OCI-LY1 (cell line): ENCODE measurements around the gene GRB2.

Source experiments
- H2AFZ ChIP-seq: fragments of 200-600 bp; sonication (generic), shearing (Covaris generic); 2 replicates; pipeline ENCODE4 v1.6.0; 2014; ENCODE audit warnings: antibody characterized with exemption, mild to moderate bottlenecking, low read length
- H3F3A ChIP-seq: fragments of 200-600 bp; sonication (generic), shearing (Covaris generic); 2 replicates; pipeline ENCODE4 v1.6.0; 2014; ENCODE audit warnings: mild to moderate bottlenecking, antibody characterized with exemption, low read length, moderate library complexity; ENCODE audit not compliant: insufficient read depth
- H3K27ac ChIP-seq: fragments of 200-600 bp; sonication (generic); 2 replicates; pipeline ENCODE4 v1.5.1; 2014; ENCODE audit warnings: low read length, mixed run types, mild to moderate bottlenecking, low read depth; ENCODE audit not compliant: poor library complexity, severe bottlenecking
- H3K27me3 ChIP-seq: fragments of 200-600 bp; sonication (generic); 2 replicates; pipeline ENCODE4 v1.6.0; 2014; ENCODE audit warnings: antibody characterized with exemption, mild to moderate bottlenecking, low read length, moderate library complexity; ENCODE audit not compliant: insufficient read depth
- H3K36me3 ChIP-seq: fragments of 200-600 bp; sonication (generic); 2 replicates; pipeline ENCODE4 v1.6.1; 2014; ENCODE audit warnings: mild to moderate bottlenecking, antibody characterized with exemption, low read length, moderate library complexity, mixed read lengths; ENCODE audit not compliant: insufficient read depth
- H3K4me1 ChIP-seq: fragments of 200-600 bp; sonication (generic); 2 replicates; pipeline ENCODE4 v1.5.1; 2014; ENCODE audit warnings: mild to moderate bottlenecking, low read length, moderate library complexity; ENCODE audit not compliant: insufficient read depth, severe bottlenecking
- H3K4me2 ChIP-seq: fragments of 200-600 bp; sonication (generic), shearing (Covaris generic); 2 replicates; pipeline ENCODE4 v1.6.1; 2014; ENCODE audit warnings: low read length
- H3K4me3 ChIP-seq: fragments of 200-600 bp; sonication (generic); 2 replicates; pipeline ENCODE4 v1.5.1; 2014; ENCODE audit warnings: low read length, low read depth, mild to moderate bottlenecking, mixed read lengths; ENCODE audit not compliant: poor library complexity, severe bottlenecking
- H3K79me2 ChIP-seq: fragments of 200-600 bp; shearing (Covaris generic); 2 replicates; pipeline ENCODE4 v1.6.1; 2016; ENCODE audit warnings: mixed run types, low read length, mixed read lengths; ENCODE audit not compliant: insufficient read depth
- H3K9ac ChIP-seq: fragments of 200-600 bp; sonication (generic), shearing (Covaris generic); 2 replicates; pipeline ENCODE4 v1.6.1; 2014; ENCODE audit warnings: mild to moderate bottlenecking, low read length, mixed read lengths
- H3K9me2 ChIP-seq: fragments of 200-600 bp; sonication (generic), shearing (Covaris generic); 2 replicates; pipeline ENCODE4 v1.6.1; 2014; ENCODE audit warnings: low read depth, mild to moderate bottlenecking, low read length, mixed read lengths
- H3K9me3 ChIP-seq: fragments of 200-600 bp; shearing (Covaris generic); 2 replicates; pipeline ENCODE4 v1.6.1; 2014; ENCODE audit warnings: low read length, mixed read lengths
- H4K20me1 ChIP-seq: fragments of 200-600 bp; sonication (generic), shearing (Covaris generic); 2 replicates; pipeline ENCODE4 v1.6.0; 2016; ENCODE audit warnings: mild to moderate bottlenecking, low read length; ENCODE audit not compliant: insufficient read depth
- EZH2 ChIP-seq: fragments of 200-600 bp; sonication (generic), shearing (Covaris generic); IDR thresholded peaks from 2 replicates; pipeline ENCODE4 v1.8.0; 2017; ENCODE audit warnings: borderline replicate concordance, mixed run types, mild to moderate bottlenecking, antibody characterized with exemption, low read length, moderate library complexity, mixed read lengths
- TF ChIP-seq, protein P1 (sequence below): fragments of 200-600 bp; sonication (generic), shearing (Covaris generic); IDR thresholded peaks from 2 replicates; pipeline ENCODE4 v1.5.1; 2017; ENCODE audit warnings: mild to moderate bottlenecking, antibody characterized with exemption, low read length, moderate library complexity, mixed read lengths

The GRB2 gene

DNA sequence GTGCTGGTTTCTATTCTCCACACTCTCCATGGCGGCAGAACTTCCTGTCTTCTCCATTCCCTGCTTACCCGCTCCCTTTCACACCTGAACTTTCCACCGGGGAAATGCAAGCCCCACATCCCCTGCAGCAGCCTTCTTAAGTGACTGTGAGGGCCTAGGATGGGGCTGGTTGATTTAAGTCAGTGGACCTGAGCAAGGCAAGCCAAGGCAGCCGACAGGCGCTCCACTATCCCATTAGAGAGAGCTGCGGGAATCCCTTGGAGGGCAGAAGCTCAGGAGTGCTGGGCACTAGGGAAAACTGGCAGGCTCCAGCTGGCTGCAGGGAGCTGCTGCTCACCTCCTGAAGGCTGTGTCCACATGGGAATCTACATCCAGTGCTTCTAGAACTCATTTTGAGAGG is 80.1 kb downstream of the GRB2 start:
- H3K4me3 ChIP-seq = no peak overlapping the region
- no peak overlapping the region for H3K4me2 ChIP-seq
- no peaks in the 10 kb centered on the region for H3K9me3 ChIP-seq
- peaks cover 22% of the 10 kb centered on the region for H3K4me1 ChIP-seq
- H3K9me2 ChIP-seq = no peaks in the 10 kb centered on the region
- H3K27ac ChIP-seq = peak overlapping the region; percentile 51
- no peaks in the 10 kb centered on the region for H3K27me3 ChIP-seq
- H3K79me2 ChIP-seq = peaks cover 5% of the 10 kb centered on the region; the same call in 1 of the 2 replicates
- no peak overlapping the region for H2AFZ ChIP-seq
- H3F3A ChIP-seq = 0 out of 2 replicates have a peak, but pooled peaks cover 4% of the 10 kb centered on the region
- H3K9ac ChIP-seq = no peak overlapping the region
- H4K20me1 ChIP-seq = no peaks in the 10 kb centered on the region
- TF ChIP-seq, protein P1, sequence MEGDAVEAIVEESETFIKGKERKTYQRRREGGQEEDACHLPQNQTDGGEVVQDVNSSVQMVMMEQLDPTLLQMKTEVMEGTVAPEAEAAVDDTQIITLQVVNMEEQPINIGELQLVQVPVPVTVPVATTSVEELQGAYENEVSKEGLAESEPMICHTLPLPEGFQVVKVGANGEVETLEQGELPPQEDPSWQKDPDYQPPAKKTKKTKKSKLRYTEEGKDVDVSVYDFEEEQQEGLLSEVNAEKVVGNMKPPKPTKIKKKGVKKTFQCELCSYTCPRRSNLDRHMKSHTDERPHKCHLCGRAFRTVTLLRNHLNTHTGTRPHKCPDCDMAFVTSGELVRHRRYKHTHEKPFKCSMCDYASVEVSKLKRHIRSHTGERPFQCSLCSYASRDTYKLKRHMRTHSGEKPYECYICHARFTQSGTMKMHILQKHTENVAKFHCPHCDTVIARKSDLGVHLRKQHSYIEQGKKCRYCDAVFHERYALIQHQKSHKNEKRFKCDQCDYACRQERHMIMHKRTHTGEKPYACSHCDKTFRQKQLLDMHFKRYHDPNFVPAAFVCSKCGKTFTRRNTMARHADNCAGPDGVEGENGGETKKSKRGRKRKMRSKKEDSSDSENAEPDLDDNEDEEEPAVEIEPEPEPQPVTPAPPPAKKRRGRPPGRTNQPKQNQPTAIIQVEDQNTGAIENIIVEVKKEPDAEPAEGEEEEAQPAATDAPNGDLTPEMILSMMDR = no peak
- TF ChIP-seq EZH2 = no peak
- peaks cover 61% of the 10 kb centered on the region for H3K36me3 ChIP-seq

DNA sequence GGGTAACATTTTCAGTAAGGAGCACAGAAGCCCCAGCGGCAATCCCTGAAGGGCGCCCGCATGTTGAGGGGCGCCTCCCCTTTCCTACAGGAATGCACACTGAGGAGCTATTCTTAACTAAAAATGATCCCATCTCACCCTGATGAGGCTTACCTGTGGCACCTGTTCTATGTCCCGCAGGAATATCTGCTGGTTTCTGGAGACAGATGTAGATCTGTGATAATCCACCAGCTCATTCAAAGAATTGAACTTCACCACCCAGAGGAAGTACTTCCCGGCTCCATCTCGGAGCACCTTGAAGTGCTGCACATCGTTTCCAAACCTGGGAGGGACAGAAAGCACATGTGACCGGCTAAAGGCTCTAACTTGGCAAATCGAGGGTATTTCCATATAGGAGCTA is 84.0 kb downstream of the GRB2 start:
- Histone ChIP-seq H3K4me1 (peaks cover 38% of the 10 kb centered on the region), H3K27me3 (no peaks in the 10 kb centered on the region), H3K9me3 (no peaks in the 10 kb centered on the region), H3K79me2 (no peaks in the 10 kb centered on the region), H3K27ac (peak overlapping the region; percentile 85), H3K36me3 (peaks cover 84% of the 10 kb centered on the region), H3K4me2 (no peak overlapping the region), H3K9ac (no peak overlapping the region), H4K20me1 (no peaks in the 10 kb centered on the region), H2AFZ (no peak overlapping the region), H3F3A (0 out of 2 replicates have a peak, but pooled peaks cover 4% of the 10 kb centered on the region), H3K4me3 (no peak overlapping the region), H3K9me2 (no peaks in the 10 kb centered on the region)
- TF ChIP-seq EZH2 = no peak
- TF ChIP-seq, protein P1 = no peak

DNA sequence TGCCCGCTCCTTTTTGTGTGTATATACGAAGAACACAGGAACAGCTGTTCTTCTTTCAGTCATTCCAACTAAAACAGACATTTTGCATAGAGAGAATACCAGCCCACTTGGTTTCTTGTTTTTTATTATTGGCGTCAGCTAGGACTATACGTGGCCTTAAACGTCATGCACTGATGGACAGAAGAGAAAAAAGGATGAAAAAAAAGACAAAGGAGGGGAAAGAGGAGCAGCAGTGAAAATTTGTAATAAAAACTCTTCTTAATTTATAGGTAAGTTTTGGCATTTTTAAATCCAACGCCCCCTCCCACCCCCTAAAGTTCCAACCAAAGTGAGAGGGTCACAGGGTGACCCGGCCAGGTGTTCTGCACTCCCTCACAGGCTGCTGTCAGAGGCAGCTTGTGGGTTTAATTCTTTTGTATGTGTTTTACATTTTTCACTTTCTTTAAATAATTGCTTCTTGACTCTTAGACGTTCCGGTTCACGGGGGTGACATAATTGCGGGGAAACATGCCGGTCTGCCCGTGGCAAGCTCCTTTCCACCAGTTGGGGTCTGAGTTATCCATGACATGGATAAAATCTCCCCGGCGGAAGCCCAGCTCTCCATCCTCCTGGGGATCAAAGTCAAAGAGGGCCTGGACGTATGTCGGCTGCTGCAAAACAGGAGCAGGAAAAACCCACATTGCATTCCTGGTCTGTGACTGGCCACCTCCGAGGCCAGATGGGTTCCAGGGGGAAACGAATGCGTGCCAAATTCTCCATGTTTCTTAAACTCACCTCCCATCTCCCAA is 85.4 kb downstream of the GRB2 start:
- H3K4me3 ChIP-seq = no peak overlapping the region
- H3F3A ChIP-seq = 0 out of 2 replicates have a peak, but pooled peaks cover 4% of the 10 kb centered on the region
- H3K9me3 ChIP-seq = no peaks in the 10 kb centered on the region
- no peaks in the 10 kb centered on the region for H3K79me2 ChIP-seq
- TF ChIP-seq, protein P1 = no peak
- no peak for TF ChIP-seq EZH2
- H4K20me1 ChIP-seq = no peaks in the 10 kb centered on the region
- H3K9ac ChIP-seq = peak overlapping the region; percentile 47; the same call in 1 of the 2 replicates
- no peaks in the 10 kb centered on the region for H3K9me2 ChIP-seq
- H3K4me1 ChIP-seq = peaks cover 38% of the 10 kb centered on the region
- H2AFZ ChIP-seq = no peak overlapping the region
- peak overlapping the region; percentile 85 for H3K27ac ChIP-seq
- H3K27me3 ChIP-seq = no peaks in the 10 kb centered on the region
- peak overlapping the region; percentile 41 for H3K4me2 ChIP-seq
- H3K36me3 ChIP-seq = peaks cover 73% of the 10 kb centered on the region
